Eye (tissue), 1 donor: Measurements from ENCODE around the gene API5.

Experiments used
- DNase-seq: peaks from one replicate; pipeline ENCODE4 v3.0.0-alpha.2; 2015

API5 gene

DNA sequence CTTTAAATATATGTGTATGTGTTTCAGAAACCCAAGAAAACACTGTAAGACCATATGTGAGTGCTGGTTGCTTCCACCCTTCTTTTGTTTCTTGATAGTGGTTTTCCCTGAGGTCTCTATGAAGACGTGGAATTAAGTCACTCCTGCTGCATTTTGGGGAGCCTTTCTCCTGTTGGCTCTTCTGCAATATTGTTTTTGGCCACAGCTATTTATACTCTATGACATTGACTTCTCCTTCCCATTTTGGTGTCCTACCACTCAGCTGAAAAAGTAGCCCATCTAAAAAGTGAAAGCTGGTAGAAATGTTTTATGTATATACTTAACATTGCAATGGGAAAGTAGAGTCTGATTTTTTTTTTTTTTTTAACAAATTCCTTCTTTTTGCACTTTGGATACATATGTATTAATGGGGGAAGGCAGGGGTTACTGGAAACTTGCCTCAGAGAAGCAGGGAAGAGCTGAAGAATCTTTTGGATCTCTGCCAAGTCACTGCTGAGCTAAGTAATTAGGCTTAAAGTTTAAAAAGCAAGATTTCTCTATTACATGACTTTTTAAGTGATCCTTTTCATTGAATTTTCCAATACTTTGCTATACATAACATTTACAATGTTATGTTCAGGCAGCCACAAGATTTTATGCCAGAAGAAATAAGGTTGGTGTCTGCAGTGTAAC is 48.7 kb downstream of the API5 start:
- DNase-seq, result peak; percentile 15

DNA sequence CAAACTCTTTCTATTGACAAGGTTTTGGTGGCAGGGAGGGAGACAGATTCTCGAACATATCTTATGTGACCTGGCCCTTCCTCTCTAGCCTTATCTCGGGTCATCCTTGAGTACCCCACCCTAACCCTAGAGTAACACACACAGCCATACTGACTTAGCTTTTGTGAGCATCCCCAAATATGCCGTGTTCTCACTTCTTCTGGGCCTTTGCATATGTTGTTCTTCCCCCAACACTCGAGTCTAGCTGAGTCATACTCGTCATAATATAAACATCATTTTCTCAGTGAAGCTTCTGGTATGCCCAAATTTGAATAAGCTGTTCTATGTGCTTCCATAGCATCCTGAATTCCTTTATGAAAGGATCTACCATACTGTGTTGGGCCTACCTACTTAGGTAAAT is 54.9 kb downstream of the API5 start:
- no peak for DNase-seq

DNA sequence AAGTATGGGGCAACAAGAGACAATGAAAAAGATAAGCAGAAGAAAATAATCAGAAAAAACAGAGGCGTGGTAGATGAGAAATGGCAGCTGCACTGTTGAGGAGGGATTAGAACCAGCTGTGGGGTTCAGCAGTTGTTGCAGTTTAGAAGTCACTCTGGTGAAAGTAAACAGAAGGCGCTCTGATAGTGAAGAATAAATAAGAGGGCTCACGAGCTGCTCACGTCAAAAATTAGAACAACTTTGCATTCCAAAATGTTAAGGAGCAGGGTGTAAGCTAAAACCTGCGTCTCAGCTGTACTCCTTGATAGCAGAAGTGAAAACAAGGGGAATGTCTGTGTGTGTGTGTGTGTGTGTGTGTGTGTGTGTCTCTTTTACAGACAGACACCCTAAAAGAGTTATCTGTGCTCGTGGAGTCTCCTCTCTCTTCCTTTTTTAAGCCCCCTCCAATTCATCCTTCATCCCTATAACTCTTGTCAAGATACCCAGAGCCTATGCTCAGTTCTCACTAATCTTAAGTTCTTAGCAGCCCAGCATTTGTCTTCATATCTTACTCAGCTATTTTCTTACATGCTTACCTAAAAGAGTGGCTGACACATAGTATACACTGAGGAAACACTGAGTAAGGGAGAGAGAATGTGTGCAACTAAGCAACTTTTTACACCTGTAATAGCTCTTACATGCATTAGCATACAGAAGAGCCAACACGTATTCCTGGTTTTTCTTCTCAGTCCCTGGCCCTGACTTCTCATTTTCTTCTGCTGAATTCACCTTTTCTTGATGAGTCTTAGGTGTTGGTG is 55.8 kb downstream of the API5 start:
- DNase-seq, result no peak

DNA sequence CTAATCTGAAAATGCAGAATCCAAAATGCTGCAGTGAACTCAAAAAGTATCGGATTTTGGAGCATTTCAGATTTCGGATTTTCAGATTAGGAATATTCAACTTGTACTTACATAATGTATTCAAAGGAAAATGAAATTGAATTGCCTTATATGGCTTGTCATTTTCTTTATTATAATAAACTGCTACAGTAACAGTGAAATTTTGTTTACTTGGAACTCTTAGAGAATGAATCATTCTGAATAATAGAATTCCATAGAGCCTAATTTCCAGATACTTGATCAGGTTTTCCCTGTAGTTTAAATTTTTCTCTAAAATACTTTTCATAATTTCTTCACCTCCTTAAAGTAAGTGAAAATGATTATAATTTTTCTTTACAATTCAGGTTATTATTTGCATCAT is 64.3 kb downstream of the API5 start:
- DNase-seq, result no peak

DNA sequence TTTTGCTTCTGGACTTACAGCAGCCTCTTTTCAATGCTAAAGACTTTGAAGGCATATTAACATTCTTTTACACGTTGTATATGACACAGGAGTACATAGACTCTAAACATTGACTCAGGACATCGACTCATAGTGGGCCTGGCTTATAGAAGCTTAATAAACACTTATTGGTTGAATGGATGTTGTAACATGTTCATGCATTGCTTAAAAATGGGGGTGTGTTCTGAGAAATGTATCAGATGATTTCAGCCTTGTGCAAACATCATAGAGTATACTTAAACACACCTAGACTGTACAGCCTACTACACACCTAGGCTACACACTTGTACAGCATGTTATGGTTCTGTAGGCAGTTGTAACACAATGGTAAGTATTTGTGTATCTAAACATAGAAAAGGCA is 64.8 kb downstream of the API5 start:
- no peak for DNase-seq

DNA sequence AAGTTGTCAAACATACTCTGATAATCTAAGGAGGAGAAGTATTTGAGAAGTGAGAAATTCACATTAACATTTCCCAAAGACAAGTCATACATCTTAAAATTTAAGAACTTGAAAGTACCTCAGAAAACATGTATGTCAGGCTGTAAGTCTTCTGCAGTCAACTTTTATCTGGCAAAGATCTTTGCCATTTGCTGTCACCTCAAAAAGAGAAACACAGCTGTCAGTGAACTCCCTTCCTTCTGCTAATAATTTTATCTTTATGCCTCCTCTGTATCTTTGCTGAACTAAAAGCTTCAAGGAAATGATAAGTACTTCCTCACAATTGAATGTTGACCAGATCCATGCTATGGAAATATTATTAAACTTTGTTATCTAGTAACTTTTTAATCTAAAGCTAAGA is 65.6 kb downstream of the API5 start:
- no peak for DNase-seq

DNA sequence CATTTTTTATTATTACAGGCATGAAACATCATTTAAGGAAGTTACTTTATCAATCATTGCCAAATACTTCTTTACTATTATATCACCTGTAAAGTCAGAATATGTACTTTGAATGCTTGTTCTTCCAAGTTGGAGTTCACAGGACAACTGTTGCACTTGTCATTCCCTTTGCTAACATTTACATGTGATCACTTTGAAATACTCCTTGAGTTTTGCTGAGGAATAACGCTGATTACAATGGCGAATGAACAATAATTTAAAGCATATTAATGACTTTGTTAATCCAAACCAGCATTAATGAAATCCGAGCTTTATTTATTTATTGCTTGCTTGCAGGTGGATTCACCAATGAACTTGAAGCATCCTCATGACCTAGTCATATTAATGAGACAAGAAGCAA is 67.1 kb downstream of the API5 start:
- no peak for DNase-seq

DNA sequence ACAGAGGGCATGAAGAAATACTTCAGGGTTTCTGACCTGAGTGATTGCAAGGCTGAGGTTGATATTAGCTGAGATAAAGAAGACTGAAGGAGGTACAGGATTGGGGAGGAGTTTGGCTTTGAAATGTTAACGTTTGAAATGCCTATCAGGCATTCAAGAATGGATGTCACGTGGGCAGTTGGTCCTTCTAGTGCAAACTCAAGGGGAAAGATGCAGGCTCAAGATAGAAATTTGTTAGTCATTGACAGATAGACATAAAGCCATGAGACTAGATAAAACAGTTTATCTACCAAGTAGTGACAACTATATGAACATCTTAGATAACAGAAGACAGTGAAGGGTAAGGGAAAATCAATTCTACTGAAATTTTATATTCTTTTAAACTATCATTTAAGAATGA is 70.0 kb downstream of the API5 start:
- DNase-seq, result no peak

DNA sequence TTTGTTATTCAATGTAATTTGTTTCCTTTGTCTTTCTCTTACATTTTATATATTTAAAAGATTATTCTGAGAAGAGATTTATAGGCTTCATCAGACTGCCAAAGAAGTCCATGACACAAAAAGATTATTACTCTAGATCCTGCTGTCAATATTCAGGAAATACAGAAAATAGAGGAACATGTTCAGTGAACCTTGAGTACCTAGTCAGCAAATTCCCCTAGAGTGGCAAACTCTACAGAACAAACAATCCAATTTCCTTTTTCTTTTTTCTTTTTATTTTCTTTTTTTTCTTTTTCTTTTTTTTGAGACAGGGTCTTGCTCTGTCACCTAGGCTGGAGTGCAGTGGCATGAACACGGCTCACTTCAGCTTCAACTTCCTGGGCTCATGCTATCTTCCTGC is 70.8 kb downstream of the API5 start:
- no peak for DNase-seq

DNA sequence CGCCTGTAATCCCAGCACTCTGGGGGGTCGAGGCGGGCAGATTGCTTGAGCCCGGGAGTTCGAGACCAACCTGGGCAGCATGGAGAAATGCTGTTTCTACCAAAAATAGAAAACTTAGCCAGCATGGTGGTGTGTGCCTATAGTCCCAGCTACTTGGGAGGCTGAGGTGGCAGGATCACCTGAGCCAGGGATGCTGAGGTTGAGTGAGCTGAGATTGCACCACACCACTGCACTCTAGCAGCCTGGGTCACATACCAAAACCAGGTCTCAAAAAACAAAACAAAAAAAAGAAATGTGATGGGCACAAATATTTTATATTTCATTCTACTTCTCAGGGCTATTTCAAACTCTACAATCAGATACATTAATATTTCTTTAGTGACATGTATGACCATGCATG is 72.6 kb downstream of the API5 start:
- no peak for DNase-seq

DNA sequence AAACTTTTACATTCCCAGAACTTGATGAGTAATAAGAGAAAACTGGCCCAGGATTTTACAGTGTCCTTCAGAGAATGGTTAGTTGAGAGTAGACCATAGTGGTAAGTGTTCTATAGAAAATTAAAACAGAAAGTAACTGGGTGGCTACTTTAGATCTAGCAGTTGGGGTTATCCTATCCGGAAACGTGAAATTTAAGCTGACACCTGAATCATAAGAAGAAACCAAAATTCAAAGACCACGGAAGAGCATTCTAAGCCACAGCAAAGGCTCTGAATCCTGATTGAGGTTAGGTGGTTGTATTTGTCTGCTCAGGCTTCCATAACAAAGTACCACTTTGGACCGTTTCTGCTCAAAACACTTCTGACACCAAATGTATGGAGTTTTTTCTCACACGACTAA is 80.9 kb downstream of the API5 start:
- DNase-seq, result no peak

DNA sequence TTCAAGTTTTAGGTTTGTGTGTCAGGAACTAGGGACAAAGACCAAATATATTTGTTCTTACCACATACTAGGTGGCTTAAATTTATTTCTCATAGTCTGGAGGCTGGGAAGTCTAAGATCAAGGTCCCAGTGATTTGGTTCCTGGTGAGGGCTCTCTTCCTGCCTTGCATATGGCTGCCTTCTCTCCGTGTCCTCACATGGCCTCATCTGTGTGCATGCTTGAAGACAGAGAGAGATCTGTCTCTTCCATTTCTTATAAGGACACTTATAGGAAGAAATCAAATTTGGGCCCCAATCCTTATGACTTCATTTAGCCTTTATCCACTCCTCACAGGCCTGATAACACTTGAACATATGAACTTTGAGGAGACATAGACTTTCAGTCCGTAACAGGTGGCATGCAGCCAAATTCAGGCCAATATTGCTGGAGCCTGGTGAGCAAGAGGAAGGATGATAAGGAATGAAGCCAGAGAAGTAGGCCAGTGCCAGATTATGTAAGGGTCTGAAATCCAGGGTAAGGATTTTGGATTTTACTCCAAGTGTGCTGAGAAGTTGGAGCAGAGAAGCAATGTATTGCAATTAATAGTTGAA is 82.1 kb downstream of the API5 start:
- DNase-seq, result no peak
